ENCODE measurements around the gene PRRT3.

Gene PRRT3

DNA sequence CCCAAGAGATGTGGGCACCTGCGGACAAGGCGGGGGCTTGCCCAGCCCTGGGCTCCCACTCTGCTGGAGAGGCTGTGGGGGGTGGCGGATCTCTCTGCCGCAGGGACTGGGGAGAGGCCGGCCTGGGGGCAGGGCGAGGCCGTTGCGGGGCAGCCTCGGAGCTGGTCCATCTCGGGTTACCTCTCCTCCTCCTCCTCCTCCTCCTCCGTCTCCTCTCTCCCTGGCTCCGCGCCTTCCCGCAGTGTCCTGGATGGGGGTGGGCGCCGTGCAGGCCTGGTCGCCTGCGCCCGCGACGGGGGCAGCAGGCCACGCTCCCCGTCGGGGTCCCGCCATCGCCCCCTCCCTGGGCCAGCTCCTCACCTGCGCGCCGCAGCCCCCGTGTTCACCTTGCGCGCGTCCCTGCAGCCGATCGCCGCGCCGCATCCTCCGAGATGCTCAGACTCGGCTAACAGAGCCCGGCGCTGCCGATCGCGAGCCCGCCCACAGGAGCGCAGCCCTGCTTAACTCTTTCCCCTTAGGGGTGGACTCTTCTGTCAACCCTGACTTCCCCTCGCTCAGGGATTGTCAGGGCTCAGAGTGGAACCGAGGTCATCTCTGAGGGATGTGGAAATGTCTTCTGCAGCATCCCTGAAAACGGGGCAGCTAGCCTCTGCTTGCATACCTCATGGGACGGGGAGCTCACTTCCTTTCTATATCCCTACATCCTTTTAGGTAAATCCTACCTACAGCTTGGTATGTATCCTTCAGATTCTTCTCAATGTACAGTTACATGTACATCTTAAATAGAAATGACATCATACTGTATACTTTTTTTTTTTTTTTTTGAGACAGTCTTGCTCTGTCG lies at the start of gene PRRT3:
PRRT3 (minus strand) TSS at position 447 of the 844 bp plus-strand sequence. CDS start 2,293 bp downstream, outside the sequence.
- DNase-seq (ENCODE audit: low read depth in 2 of 2), result no peak

DNA sequence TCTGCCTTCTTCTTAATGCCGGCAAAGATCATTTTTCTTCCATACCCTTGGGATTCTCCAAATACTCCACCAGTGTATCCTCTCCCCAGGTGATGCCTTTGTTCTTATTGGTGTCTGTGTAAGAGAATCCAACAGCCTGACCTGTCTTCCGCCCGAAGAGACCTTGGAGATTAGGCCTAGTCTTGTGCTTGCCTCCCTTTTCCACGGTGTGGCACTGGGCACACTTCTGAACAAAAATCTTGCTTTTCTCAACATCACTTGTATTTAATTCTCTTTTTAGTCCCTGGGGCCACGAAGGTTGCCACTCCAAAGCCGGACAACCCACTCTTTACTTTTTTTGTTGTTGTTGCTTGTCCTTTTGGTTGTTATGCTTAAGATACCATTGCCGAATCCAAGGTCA lies 48.5 kb upstream of the PRRT3 start:
- DNase-seq (ENCODE audit: low read depth in 2 of 2), result no peak

DNA sequence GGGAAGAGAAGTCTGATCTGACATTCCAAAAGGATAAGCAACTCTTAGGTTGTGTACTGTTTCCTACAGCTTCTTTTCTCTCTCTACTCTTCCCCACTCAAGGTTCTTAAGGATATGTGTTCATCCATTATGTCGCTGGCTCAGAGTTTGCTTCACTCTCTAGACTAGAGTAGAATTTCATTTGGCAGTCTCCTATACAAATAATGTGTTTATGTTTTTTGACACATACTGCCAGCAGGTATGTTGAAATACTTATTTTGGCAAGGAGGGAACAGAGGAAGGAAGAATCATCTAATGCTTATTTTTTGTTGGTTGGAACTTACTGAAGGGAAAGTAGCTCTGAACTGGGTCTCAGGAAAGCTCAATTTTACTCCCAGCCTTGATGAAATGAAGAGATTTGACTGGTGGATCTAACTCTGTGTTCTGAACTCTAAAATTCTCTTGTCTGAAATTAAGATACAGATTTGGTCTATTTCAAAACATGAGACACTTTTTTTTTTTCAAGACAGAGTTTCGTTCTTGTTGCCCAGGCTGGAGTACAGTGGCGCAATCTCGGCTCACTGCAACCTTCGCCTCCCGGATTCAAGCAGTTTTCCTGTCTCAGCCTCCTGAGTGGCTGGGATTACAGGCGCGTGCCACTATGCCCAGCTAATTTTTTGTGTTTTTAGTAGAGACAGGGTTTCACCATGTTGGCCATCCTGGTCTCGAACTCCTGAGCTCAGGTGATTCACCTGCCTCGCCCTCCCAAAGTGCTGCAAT lies 42.1 kb upstream of the PRRT3 start:
- DNase-seq (ENCODE audit: low read depth in 2 of 2), result no peak

DNA sequence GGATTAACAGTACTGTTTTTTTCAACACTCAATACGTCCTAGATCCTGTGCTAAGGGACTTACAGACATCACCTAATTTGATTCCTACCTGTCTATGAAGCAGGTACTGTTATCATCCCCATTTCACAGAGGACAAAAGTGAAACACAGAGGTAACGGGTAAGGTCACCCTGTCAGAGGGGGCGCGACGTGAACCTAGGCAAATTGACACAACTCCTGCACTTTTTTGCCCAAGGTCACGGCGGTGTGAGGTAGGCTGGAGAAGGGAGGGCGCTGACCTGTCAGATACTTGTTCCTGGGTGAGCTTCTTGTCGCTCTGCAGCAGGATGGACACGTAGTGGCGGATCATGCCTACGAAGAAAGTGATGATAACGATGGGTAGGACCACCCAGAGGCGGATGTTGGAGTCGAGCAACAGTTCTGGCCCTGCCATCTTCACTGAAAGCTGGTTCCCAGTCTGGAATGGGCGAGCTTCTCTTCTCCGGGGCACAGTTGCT lies 34.1 kb upstream of the PRRT3 start:
- no peak for DNase-seq (ENCODE audit: low read depth in 2 of 2)

DNA sequence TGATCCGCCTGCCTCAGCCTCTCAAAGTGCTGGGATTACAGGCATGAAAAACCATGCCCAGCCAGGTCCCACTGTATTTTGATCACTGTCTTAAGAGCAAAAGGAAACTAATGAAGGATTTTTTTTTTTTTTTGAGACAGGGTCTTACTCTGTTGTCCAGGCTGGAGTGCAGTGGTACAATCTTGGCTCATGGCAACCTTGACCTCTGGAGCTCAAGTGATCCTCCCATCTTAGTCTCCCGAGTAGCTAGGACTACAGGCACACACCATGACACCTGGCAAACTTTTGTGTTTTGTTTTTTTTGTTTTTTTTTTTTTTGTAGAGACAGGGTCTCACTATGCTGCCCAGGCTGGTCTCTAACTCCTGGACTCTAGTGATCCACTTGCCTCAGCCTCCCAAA lies 28.0 kb upstream of the PRRT3 start:
- DNase-seq (ENCODE audit: low read depth in 2 of 2), result no peak

DNA sequence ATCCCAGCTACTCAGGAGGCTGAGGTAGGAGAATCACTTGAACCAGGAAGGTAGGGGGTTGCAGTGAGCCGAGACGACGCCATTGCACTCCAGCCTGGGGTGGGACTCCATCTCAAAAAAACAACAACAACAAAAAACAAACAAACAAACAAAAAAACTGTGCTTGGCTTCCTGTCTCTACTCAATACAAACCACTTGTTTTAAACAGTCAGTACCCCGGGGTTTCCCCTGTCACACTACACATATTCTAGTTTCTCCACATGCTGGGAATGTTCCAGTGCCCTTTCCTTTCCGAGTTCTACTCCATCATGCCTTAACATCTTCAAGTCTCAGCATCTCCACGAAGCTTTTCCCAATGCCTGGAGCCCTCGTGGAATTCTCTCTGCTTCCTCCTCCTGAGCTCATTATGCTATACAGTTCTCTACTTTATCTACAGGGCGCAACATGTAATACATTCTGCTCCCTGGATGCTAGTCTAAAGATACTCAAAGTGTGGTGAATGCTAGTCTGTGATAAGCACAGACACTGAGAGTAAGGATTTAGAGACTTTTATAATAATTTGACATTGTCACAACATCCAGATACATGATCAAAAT lies 26.6 kb upstream of the PRRT3 start:
- no peak for DNase-seq (ENCODE audit: low read depth in 2 of 2)

DNA sequence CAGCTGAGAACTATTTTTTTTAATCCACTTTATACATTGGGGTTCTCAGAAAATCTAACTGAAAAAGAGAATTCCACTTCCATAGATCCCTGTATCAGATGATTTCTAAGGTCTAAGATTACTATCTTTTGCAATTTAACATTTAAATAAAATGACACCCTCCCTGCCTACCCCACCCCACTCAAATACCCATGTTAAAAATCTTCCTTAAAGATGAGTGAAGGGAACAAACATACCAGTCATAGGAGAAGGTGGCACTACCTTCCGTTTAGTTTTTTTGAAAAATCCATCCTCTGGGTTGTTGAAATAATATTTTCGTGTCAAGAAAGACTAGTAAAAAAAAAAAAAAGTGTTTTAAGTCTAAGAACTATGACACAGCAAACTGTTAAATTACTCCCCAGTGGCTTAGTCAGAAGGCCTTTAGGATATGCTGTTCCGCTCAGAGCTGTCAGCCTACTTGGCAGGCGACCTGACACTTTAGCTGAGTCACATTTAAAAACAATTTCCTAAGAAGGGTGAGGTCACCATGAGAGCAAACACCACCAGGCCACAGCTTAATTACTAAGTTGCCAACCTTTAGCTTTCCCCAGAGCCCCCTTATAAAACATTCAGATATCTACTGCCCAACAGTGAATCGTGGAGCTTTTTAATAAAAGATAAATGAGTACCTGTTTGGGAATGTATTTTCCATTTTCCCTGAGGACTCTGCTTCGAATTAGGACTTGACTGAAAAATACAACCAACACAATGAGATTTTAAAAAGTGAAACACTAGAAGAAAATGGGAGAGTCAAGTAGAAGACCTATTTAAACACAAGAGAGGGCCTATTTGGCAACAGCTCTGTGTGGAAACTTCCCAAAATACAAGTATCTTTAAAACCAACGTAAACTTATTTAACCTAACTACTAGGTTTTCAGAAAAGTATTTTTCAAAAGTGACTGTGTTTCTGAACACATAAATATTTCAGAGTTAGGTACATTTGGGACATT lies 24.8 kb upstream of the PRRT3 start:
- DNase-seq (ENCODE audit: low read depth in 2 of 2), result no peak

DNA sequence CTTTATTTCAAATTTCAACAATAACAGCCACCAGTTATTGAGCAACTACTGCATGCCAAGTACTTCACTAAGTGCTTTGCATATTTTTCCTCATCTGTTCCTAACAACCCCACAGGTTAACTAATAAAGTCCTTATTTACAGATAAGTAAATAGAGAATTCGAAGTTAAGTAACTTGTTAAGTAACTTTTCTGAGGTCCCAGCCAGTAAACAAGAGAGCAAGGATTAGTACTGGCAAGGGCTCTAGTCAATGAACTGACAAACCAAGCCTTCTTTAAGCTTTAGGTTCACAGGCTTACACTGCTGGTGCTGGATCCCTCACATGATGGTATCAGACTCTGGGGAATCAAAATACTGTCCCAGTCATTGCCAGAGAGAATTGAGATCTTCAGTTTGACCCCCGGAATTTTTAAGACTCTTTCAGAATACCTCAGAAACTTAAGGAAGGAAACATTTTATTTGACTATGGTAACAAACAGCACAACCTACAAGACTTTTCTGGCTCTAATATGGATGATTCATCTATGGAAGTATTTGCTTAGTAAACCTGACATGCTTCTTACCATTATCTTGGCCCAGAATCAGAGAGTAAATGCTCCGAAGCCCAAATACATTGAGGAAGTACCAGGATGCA lies 17.9 kb upstream of the PRRT3 start:
- no peak for DNase-seq (ENCODE audit: low read depth in 2 of 2)

DNA sequence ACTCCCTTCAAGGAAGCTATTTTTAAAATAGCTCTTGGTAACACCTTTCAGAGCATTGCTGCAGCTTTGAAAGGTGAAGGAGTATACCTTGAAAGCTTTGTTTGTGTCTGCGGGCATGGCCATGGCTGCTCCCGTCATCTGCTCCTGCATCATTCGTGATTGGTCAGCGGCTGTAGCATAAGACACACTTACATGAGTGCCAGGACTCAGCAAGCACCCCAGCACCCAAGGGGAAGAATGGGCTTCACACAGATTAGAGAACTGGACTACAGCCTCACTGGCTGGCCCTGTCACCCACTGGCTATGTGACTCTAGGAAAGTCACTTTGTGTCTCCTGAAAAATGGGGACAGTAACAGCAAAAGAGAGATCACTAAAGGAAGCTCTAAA lies 17.4 kb upstream of the PRRT3 start:
- no peak for DNase-seq (ENCODE audit: low read depth in 2 of 2)

DNA sequence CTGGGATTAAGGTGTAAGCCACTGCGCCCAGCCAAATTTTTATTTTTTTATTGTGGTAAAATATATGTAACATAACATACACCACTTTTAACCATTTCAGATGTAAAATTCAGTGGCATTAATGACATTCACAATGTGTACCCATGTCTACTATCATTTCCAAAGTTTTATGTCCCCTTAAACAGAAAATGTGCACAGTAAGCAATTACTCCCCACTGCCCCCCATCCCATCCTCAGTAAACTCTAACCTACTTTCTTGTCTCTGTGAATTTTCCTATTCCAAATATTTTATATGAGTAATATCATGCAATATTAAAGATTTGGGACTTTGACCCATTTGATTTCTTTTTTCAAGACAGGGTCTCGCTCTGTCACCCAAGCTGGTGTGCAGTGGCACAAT lies 14.6 kb upstream of the PRRT3 start:
- DNase-seq (ENCODE audit: low read depth in 2 of 2), result no peak

DNA sequence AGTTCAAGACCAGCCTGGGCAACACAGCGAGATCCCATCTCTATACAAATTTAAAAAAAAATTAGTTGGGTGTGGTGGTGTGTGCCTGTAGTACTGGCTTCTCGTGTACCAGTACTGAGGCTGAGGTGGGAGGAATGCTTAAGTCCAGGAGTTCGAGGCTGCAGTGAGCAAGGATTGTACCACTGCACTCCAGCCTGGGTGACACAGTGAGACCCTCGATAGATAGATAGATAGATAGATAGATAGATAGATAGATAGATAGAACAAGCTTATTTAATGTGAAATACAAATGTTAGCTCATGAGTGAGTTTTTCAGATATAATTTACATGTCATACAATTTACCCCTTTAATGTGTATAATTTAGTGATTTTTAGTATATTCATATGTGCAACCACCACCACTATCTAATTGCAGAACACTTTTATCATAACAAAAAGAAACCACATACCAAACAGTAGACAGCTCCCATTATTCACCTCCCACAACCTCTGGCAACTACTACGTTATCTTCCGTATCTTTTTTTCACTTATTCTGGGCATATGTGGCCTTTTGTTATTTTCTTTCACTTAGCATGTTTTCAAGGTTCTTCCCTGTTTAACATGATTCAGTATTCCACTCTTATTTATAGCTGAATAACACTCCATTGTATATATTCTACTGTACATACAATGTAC lies 13.1 kb upstream of the PRRT3 start:
- no peak for DNase-seq (ENCODE audit: low read depth in 2 of 2)

DNA sequence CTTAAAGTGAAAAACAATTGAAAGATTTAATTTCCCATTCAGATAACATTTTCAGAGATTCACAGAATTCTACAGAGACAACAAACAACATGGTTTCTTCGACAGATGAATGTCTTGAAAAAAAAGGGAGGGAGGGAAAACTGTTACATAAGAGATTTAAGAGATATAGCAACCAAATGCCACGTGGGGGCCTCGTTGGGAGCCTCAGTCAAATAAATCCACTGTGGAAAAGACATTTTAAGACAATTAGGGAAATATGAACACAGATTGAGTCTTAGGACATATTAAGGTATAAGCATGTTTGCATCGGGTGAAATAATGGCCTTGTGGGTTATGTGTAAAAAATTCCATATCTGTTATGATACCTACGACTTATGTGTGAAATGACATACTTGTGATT lies 5.0 kb upstream of the PRRT3 start:
- no peak for DNase-seq (ENCODE audit: low read depth in 2 of 2)

DNA sequence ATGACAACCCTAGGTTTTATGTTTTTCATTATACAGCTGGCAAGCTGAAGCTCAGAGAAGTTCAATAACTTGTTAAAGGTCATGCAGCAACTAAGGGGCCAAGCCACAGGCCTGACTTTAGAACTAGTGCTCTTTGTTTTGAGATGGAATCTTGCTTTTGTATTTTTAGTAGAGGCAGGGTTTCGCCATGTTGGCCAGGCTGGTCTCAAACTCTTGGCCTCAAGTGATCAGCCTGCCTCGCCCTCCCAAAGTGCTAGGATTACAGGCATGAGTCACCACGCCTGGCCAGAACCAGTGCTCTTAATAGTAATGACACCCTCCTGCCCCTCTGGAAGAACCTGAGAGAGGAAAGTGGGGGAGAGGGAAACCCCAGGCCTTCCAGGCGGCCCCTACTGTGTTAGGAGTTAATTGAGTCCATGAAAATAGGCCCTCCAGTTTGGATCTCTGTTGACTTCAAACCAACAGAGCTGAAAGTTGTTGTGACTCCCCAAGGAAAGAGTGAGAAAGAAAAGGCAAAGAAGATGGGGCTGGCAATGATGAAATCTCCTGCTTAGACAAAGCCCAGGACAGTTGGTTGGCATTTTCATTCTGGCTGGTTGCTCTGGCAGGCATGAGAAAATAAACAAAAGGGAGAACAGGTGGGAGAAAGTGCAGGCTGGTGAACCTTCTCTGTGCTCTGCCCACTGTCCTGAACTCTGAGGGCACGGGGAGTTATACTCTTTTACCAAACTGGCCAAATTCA lies 3.6 kb upstream of the PRRT3 start:
- DNase-seq (ENCODE audit: low read depth in 2 of 2), result no peak

DNA sequence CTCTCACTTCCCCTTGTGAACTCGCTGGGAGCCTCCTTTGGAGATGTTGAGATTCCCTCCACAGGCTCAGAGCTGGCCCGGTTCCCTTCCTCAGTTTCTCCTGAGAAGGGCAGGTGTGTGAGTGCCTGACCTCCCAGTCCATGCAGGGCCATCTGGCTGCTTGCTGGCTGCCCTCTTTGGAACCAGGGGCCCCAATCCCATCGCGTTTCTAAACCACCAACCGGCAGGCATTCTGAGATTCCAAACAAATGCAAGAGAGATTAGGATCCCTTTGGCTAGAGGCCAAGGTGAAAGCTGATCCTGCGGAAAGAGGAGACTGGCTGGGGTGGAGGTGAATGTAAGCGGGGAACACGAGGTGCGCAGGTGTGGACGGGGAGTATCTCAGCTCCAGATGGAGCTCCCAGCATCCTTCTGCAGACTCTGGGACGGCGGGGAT lies 2.9 kb upstream of the PRRT3 start:
- no peak for DNase-seq (ENCODE audit: low read depth in 2 of 2)

DNA sequence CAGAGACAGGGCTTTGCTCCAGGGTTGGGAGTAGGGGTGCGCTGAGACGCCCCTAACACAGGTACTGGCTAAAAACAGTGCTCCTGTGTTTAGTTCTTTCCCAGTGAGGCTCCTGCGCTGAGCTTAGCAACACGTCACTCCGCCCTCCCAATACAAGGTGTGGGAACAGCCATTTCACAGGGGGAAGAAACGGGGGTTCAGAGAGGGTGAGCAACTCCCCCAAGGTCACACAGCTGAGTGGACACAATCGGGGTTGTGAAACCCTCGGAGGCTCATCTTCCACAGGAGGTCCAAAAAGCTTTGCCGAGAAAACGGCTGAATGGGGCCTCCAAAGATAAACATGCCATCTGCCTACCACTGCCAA lies 628 bp downstream of the PRRT3 start:
- DNase-seq (ENCODE audit: low read depth in 2 of 2), result no peak

DNA sequence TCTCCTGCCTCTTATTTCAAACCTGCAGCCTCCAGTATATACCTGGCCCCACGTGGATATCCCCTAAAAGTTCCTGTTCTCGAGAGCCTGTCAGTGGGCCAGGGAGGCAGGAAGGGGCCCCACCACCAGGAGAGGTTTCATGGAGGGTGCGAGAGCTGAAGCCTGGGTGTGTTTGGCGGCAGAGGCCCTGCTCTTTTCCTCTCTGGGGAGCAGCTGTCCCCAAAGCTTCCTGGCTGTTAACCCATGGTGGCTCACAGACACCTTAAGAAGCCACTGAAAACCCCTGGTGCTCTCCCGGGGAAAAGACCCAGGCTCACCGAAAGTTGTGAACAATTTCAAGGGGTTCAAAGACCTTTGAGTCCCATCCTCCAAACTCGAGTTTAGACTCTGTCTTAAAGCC lies 1.1 kb downstream of the PRRT3 start:
- DNase-seq (ENCODE audit: low read depth in 2 of 2), result no peak

DNA sequence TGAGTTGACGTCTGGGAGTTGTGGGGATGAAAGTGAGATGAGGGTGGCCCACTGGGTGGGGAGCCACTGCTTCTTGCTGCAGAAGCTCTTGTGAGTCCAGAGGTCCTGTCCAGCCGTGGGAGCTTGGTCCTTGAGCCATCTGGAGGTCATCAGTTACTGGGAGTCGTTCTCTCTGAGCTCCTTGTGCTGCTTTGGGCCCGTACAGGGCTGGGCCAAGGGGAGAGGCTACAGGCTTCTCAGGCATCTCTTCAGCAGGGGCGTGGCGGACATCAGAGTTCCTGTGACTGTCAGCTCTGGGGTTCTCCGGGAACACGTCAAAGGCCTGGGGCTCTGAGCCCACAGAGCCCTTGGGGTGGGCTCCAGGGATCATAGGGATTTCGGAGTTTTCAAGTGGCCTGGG lies 2.6 kb downstream of the PRRT3 start:
- no peak for DNase-seq (ENCODE audit: low read depth in 2 of 2)

DNA sequence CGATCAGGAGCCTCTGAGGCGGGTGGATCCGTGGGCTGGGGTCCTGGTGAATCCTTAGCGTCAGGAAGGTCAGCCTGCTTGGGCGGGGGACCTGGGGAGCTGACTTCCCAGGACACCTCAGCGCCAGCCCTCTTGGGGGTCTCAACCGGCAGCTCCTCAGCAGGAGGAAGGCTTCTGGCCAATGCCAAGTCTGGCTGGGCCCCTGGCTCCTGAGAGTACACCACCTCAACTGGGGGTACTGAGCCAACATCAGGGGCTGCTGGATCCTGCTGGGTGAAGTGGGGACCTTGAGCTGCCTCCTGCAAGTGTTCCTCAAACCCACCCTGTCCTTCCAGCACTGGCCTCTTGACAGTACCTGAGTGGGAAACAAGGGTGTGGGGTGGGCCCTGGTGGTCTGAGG lies 3.1 kb downstream of the PRRT3 start:
- no peak for DNase-seq (ENCODE audit: low read depth in 2 of 2)

DNA sequence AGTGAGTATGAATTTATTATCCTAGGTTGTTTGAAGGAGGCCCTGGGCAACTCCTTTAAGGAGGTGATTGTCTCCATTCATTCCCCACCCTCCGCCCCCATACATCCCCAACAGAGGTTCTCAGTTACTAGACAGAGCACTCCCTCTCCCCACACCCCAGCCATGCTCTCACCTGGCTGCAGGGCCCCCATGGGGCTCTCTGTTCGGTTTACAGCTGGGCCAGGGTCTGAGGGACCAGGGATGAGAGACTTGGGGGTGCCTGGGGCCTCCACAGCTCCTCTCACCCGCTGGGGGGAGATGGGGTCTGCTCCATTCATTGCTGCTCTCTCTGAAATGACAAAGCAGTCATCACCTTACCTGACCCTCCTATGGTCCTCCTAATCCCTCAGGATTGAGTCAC lies 3.6 kb downstream of the PRRT3 start:
- DNase-seq (ENCODE audit: low read depth in 2 of 2), result no peak
